NCI-H2081 (cell line): Measurements from ENCODE around the gene SLC28A1.
"Not testable (repeated sequence)": the region's sequence is repeated elsewhere in the genome, so short reads cannot be mapped to it uniquely, and the experiment has no call there.

Experiments
- DNase-seq, 2 experiments: peaks; one replicate each; lab custom pipeline; 2025; lab: John Stamatoyannopoulos, UW

SLC28A1 gene

DNA sequence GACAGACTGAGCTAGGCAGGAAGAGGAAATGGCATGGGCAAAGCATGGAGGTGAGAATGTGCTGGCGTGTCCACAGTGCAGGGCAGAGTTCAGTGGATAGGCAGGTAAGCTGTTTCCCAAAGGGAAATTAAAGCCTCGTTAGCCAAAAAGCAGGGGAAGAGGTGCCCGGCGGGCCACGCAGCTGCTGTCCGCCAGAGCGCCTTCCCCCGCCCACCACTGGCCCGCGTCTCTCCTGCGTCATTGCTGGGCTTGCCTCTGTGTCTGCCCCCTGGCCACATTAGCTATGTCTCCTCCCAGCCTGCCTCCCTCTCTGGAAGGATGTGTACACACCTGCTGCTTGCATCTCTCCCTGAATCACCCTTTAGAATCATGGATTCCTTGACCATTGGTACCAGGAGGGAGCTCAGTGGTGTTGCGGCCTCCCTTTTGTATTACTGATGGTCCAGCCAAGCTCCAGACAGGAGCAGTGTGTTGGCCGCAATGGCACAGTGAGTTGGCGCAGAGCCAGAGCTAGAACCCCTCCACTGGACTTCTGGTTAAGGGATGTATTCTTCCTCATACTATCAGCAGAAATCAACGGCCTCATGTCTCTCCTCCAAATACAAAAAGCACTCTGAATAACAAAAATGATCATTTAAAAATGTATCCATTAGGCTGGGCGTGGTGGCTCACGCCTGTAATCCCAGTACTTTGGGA is 26.6 kb downstream of the SLC28A1 start:
- DNase-seq = no peak

DNA sequence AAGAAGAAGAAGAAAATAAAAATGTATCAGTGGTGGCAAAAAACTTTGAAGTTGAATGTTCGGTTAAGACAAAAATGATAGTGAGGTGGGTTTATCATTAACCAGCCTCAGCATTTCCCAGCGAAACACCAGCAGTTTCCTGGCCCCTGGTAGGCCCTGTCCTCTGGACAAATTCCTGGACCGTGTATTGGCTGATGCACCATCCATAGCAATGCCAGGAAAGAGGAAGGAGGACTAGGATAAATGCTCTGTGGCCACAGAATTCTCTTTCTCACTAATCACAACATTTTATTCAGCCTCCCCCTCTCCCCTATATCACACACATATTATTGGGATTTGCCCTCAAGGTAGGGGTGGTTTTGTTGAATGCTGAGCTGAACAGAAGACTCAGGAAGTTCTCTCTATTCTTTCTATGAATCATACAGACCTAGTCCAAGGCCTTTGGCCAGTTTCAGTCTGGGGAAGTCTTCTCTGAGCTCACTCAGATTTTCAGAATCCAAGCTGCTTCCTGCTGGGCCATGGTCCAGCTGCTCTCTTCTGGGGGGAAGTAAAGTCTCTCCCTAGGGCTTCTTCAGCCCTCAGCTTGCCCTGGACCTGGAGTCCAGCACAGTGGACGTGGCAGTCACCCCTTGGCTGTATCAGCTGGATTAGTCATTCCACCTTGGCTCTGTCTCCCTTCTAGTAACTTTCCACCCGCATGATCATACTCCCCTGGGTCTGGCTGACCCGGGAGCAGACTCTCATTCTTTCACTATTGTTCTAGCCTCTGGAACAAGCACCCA is 27.6 kb downstream of the SLC28A1 start:
- DNase-seq = no peak

DNA sequence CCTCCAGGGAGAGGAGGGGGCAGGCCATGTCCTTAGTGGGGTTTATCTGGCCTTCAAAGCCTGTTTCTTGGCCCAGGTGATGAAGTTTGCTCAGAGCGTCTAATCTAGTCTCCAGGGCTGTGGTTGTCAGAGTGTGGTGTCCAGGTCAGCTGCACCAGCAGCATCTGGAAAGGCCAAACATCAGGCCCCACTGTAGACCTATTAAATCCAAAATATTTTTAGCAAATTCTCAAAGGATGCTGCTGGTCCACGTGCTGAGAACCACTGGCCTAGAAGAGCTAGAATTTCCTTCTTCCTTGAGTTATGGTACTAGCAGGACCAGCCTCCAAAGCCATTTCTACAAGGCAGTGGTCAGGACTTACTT is 28.9 kb downstream of the SLC28A1 start:
- DNase-seq = no peak

DNA sequence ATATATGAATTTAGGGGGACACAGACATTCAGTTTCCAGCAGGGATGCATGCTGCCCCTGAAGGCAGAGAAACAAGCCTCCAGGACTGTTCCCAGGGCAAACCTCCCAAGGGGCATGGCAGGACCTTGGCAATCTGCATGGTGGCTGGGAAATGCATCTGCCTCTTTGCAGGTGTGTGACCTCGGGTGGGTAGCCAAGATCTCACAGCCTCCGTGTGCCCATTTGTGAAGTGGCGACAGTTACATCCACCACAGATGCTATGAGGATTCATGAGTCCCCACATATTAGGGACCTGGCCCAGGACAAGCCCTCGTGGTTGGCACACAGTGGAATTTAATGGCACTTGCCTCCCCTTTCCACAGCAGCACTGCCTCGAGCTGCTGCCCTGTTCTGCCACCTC is 29.9 kb downstream of the SLC28A1 start:
- no peak for DNase-seq

DNA sequence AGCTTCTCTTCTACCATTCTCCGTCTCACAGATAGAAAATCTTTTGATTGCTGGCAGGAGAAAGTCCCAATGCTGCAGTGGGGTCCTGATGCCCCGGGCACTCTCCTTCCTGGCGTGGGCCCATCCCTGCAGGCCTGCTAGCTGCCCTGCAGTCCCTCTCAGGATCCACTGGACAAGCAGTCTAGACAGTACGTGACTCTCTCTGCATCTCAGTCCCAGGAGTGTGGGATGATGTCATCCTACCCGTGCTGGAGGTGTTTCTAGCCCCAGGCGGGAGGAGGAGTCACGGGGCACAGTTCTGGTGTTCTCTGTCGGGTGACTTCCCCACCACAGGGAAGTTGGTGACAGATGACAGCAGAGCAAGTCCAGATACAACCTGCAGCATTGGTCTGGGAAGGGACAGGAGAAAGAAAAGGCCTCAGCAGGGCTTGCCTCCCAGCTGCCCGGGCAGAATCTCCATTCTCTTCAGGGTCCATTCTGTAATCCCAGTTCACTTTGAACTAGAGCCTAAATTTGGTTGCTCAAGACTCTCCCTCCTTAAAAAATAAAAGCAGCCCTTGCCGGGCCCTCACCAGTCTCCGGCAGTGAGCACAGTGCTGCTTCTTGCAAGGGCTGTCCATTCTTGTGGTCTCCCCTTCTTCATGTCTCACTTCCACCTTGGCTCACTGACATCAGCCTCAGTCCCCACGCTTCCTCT is 30.6 kb downstream of the SLC28A1 start:
- DNase-seq = peak in 1 of 2 experiments; percentile 51

DNA sequence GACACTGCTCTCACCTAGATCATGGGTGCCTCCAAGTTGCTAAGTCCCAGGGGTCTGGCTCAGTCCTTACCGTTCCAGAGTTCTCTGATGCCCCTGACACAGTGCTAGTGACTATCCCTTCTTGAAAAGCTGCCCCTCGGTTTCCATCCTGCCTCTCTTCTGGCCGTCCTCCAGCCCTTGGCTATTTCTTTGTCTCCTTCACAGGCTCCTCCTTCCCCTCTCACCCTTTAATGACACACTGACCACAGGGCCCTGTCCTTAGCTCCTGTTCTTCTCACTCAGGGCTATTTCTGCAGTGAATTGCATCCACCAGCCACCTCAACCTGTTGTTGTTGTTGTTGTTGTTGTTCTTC is 31.1 kb downstream of the SLC28A1 start:
- DNase-seq = no peak

DNA sequence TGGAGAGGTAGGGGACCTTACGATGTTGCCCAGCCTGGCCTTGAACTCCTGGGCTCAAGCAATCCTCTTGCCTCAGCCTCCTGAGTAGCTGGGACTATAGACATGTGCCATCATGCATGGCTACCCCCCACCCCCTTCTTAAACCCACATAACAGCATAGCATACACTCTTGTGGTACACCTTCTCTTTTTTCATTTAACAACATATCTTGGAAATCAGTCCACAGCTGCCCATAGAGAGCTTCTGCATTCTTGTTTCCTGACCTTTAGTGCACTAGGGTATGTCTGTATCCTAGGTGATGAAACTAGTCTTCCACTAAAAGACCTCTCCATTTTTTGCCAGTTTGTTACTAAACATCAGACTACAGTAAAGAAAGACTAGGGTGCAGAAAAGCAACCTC is 33.0 kb downstream of the SLC28A1 start:
- DNase-seq = no peak

DNA sequence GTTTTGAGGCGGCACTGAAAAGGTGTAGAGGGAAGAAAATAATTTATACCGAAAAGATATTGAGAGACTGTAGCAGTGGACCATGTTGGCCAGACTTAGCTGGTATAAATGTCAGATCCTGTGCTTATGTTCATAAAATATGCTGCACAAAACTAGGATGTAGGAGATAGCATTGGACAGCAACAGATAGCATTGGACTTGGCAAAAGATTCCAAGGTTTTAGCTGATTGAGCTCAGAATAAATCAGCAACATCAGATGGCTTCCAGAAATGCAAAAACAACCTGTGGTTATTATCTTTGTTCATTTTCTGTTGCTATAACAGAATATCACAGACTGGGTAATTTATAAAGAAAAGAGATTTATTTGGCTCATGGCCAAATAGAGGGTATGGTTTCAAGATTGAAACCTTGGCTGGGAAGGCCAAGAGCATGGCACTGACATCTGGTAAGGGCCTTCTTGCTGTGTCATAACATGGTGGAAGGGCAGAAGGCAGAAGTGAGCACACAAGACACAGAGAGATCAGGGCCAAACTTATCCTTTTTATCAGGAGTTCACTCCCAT is 34.7 kb downstream of the SLC28A1 start:
- no peak for DNase-seq

DNA sequence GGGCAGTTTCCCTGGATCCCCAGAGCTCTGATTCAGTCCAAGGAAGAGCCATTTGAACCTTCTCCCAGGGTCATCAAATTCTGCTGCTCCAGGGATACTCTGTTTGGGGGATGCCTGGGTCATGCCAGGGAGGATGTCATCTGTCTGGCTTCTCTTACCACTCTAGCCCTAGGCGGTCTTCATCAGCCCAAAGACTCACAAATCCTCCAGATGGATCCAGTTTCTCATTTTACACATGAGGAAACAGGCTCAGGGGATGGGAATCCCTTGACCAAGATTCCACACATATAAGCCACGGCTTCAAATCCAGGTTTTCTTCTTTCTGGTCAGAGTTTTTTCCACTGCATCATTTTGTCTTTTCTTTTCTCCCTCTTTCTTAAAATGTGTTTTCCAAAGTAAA is 36.7 kb downstream of the SLC28A1 start:
- no peak for DNase-seq

DNA sequence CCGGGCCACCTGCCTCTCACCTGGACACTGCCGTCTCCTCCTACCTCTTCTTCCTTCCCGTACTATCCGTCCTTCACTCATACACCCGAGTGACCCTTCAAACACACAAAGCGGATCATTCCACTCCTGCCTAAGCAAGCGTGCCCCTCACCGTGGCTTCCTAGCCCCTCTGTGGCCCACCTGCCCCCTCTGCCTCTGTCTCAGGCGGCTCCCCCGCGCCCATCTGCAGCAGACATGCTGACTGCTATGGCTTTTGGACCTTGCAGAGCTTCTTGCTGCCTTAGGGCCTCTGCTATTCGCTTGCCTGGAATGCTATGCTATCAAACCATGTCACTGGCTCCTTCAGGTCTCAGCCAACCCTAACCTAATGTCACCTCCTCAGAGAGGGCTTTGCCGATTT is 38.1 kb downstream of the SLC28A1 start:
- no peak for DNase-seq

DNA sequence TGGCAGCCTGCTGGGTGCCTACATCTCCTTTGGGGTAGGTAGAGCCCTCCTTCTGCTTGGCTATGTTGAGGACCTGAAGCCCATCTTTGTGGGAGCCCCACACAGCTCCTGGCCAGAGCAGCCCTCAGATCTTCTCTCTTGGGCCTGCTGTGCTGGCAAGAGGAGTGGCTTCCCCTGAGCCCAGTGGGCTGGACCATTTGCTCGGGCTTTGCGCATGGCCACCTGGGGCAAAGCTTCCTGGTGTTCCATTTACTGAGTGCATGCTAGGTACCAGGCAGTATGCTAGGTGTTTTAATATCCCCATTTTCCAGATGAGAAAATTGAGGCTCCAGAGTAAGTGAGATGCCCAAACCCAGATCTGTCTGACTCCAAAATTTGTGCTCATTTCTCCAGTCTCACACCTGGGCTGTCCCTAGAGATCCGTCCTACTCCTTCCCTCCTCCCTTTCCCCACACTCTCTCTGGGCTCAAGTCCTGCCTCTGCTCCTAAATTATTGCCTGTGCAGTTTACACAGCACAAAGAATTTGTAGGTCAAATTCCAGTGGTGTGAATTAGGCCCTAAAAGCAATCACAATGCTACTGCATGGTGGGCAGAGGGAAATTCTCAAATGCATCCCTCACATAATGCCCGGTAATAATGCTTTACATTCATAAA is 39.7 kb downstream of the SLC28A1 start:
- DNase-seq = no peak

DNA sequence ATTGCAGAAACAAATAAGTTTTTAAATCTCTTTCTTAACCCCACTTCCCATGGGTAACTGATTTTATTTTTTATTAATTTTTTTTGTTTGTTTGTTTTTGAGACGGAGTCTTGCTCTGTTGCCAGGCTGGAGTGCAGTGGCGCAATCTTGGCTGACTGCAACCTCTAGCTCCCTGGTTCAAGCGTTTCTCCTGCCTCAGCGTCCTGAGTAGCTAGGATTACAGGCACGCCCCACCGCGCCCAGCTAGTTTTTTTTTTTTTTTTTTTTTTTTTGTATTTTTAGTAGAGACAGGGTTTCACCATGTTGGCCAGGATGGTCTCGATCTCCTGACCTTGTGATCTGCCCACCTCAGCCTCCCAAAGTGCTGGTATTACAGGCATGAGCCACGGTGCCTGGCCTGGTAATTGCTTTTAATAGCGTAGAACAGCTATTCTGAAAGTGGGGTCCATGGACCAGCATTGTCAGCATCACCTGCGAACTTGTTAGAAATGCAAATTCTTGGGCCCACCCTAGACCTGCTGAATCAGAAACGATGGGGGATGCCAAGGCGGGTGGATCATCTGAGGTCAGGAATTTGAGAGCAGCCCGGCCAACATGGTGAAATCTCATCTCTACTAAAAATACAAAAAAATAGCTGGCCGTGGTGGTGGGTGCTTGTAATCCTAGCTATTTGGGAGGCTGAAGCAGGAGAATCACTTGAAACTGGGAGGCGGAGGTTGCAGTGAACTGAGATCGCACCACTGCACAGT is 40.5 kb downstream of the SLC28A1 start:
- DNase-seq = not testable (repeated sequence)

DNA sequence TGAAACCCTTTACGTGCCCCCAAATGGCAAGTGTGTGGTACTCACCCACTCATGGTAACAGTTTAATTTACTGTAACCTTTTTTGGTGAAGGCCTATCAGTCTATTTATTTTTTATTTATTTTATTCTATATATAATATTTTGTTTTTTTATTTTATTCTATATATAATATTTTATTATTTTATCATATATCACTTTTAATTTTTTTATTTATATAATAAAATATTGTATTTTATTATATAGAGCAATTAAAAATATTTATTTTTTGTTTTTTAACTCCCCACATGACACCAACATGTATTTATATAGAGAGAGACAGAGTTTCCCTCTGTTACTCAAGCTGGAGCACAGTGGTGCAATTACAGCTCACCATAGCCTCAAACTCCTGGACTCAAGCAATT is 41.4 kb downstream of the SLC28A1 start:
- no peak for DNase-seq

DNA sequence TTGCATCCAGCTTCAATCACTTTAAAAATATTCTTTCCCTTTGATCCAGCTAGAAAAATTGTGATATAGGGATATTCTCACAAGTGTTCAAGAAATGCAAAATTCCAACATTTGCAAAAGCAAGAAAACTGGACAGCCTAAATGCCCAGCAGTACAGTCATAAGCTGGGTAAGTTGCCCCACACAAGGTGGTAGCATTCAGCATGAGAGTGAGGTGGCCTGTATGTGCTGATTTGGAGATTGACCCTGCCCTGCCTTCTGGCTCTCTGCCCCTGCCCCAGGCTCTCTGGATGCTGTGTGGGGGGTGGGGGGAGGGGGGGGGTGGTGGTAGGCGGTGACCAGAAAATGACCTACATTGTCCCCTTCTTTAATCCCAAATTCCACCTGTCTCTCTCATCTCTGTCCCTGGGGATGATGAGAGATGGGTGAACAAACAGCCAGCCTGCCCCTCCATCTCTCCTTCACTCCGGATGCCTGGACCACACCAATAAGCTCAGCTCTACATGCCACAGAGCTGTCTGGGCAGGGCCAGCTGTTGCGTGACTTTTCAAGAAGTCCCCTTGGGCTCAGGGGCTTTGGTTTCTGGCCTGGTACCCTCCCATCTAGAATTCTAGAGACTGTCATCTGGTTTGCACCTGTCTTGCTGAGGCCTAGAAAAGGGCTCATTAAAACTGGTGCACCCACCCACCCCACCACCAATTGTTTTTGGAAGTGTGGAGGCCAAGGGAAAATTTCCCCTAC is 42.2 kb downstream of the SLC28A1 start:
- DNase-seq = no peak

DNA sequence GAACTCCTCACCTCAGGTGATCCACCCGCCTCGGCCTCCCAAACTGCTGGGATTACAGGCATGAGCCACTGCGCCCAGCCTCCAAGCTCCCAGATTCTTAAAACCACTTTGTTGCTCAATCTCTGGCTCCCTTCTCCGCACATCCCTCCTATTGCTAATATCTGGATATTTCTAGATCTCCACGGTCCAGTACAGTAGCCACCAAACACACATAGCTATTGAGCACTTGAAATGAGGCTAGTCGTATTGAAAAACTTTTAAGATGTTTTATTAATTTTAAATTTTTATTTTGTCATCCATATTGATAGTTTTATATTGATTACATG is 44.3 kb downstream of the SLC28A1 start:
- no peak for DNase-seq

DNA sequence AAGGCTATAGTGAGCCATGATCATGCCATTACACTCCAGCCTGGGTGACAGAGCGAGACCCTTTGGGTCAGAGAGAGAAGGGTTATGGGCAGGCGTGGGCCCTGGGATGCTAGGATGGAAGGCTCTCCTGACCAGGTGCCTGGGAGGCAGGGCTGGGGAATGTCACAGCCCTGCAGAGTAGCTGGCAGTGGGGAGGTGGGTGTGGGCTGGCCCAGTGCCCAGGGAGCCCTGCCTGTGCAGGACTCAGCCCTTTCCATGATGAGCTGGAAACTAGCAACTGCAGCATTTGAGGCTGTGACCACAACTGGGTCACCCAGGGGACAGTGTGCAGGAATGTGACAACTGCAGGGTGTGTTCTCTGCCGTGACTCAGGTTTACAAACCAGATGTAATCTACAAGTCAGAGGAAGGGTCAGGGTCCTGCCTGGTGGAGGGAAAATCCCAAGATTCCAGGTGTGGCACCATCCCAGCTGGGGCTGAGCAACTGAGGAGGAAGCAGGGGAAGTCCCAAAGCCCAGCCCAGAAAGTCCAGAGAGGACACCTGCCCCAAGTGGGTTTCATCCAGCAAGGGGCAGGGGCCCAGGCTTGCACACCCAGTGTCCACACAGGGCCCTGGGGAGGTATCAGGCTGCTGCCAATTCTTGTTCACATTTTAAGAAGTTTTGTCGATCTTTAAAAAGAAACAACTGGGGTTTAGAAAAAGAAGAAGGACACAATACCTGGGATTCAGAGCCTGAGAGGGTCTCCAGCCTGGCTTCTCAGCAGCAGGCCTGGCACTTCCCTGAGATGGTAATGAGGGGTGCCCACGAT is 45.5 kb downstream of the SLC28A1 start:
- no peak for DNase-seq

DNA sequence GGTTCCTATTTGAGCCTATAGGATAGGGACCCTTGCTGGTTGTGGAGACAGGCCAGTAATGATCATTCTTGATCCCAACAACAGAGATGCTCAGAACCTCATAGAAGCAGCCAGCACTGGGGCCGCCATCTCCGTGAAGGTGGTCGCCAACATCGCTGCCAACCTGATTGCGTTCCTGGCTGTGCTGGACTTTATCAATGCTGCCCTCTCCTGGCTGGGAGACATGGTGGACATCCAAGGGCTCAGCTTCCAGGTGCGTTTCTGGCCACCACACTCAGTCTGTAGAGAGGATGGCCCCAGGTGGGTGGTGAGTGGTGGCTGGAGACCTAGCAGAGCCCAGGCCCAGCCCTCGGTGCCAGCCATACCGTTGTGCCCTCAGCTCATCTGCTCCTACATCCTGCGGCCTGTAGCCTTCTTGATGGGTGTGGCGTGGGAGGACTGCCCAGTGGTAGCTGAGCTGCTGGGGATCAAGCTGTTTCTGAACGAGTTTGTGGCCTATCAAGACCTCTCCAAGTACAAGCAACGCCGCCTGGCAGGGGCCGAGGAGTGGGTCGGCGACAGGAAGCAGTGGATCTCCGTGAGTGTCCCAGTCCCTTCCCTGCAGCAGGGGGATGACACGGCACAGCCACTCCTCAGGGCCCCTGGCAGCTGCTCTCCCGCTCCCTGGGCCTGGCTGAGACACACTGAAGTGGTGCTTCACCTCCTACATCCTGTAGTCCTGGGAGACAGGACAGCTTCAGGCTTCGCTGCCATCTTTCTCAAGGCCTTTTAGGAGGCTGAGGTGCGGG is 50.7 kb downstream of the SLC28A1 start:
- DNase-seq = no peak

DNA sequence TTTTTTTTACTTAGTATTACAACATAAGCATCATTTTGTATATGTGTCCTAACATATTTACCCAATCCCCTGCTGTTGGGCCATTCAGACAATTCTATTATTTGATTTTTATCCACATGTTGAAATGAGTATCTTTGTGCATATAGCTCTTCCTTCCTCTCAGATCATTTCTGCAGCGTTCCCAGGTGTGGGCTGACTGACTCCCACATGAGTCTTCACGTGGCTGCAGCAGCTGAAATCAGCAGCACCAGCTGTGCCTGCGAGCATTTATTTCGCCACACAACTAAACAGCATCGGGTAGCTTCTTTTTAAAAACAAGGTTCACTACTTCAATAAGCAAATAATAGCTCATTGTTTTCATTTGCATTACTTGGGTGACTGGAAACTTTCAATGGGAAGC is 52.7 kb downstream of the SLC28A1 start:
- DNase-seq = no peak

DNA sequence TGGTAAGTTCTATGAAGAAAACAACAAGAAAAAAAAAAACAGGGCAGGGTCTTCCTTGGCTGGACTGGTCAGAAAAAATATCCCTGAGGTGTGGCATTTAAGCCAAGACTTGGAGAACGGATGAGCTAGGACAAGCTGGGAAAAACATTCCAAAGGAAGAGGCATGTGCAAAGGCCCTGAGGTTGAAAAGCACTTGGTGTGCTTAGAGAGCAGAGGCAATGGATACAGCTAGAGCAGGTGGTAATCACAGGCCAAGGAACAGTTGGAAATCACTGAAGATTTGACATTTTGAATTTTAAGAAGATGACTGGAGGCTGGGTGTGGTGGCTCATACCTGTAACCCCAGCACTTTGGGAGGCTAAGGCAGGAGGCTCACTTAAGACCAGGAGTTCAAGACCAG is 54.3 kb downstream of the SLC28A1 start:
- no peak for DNase-seq
